Mesendoderm (in vitro differentiated cells): ENCODE results near the gene MAPK12.

ENCODE experiments used
- DNase-seq: peaks from one replicate; pipeline ENCODE4 v3.0.0; 2013
- H2AK5ac ChIP-seq: 2 replicates; pipeline ENCODE4 v1.6.1; 2013; ENCODE audit warnings: low read length, inconsistent platforms
- H2BK120ac ChIP-seq: 2 replicates; pipeline ENCODE4 v1.6.1; 2013; ENCODE audit warnings: low read depth, mild to moderate bottlenecking, low read length, moderate library complexity, mixed read lengths
- H2BK15ac ChIP-seq: replicated peaks from 2 replicates; pipeline ENCODE4 v1.6.1; 2013; ENCODE audit warnings: low read depth, mild to moderate bottlenecking, moderate library complexity
- H2BK5ac ChIP-seq: 2 replicates; pipeline ENCODE4 v1.6.1; 2013; ENCODE audit warnings: low read length, inconsistent platforms
- H3K18ac ChIP-seq: 2 replicates; pipeline ENCODE4 v1.6.1; 2013; ENCODE audit warnings: mild to moderate bottlenecking, low read length, mixed read lengths
- H3K23ac ChIP-seq: one replicate; pipeline ENCODE4 v1.6.1; 2013; ENCODE audit warnings: low read length
- H3K27ac ChIP-seq: 2 replicates; pipeline ENCODE4 v1.5.1; 2013; ENCODE audit warnings: low read depth, mild to moderate bottlenecking, inconsistent platforms, low read length, moderate library complexity
- H3K27me3 ChIP-seq: 2 replicates; pipeline ENCODE4 v1.6.1; 2013; ENCODE audit warnings: low read length, control low read depth, mild to moderate bottlenecking, inconsistent platforms; ENCODE audit not compliant: insufficient read depth, poor library complexity
- H3K36me3 ChIP-seq: 2 replicates; pipeline ENCODE4 v1.6.1; 2013; ENCODE audit warnings: low read length, inconsistent platforms; ENCODE audit not compliant: control insufficient read depth, insufficient read depth
- H3K4ac ChIP-seq: one replicate; pipeline ENCODE4 v1.6.1; 2013; ENCODE audit warnings: low read depth, mild to moderate bottlenecking, low read length, moderate library complexity
- H3K4me1 ChIP-seq: 2 replicates; pipeline ENCODE4 v1.6.1; 2013; ENCODE audit warnings: low read depth, low read length, inconsistent platforms; ENCODE audit not compliant: control insufficient read depth
- H3K4me2 ChIP-seq: 2 replicates; pipeline ENCODE4 v1.6.1; 2013; ENCODE audit warnings: low read length
- H3K4me3 ChIP-seq: 2 replicates; pipeline ENCODE4 v1.5.1; 2013; ENCODE audit warnings: mild to moderate bottlenecking, low read length
- H3K56ac ChIP-seq: one replicate; pipeline ENCODE4 v1.6.1; 2013; ENCODE audit warnings: low read length
- H3K79me1 ChIP-seq: 2 replicates; pipeline ENCODE4 v1.6.1; 2013; ENCODE audit warnings: low read length, inconsistent platforms
- H3K79me2 ChIP-seq: 2 replicates; pipeline ENCODE4 v1.6.1; 2013; ENCODE audit warnings: mild to moderate bottlenecking, low read length; ENCODE audit not compliant: control insufficient read depth, insufficient read depth
- H3K9ac ChIP-seq: 2 replicates; pipeline ENCODE4 v1.6.1; 2013; ENCODE audit warnings: low read length, inconsistent platforms
- H4K5ac ChIP-seq: one replicate; pipeline ENCODE4 v1.6.1; 2013; ENCODE audit warnings: low read length
- H4K8ac ChIP-seq: one replicate; pipeline ENCODE4 v1.6.1; 2013; ENCODE audit warnings: low read depth, mild to moderate bottlenecking, control low read depth, low read length, moderate library complexity
- WGBS: extraction: QIAGEN DNeasy Blood & Tissue Kit; methylation state at CpG from one replicate; pipeline ENCODE4 v1.1.7; 2013; ENCODE audit warnings: low lambda C conversion rate, missing lambda C conversion rate; ENCODE audit not compliant: insufficient coverage; ENCODE audit errors: extremely low coverage; 5-methylcytosine and 5-hydroxymethylcytosine counted together

MAPK12 gene

GRCh38 chr22:50216055-50216683 lies 45.3 kb downstream of the MAPK12 start:
- Histone ChIP-seq H3K4me1 (no peaks in the 10 kb centered on the region), H3K27me3 (no peaks in the 10 kb centered on the region), H2AK5ac (no peak overlapping the region), H3K79me2 (no peaks in the 10 kb centered on the region), H2BK5ac (no peak overlapping the region), H3K23ac (no peak overlapping the region), H3K36me3 (peaks cover 4% of the 10 kb centered on the region), H3K4me3 (no peak overlapping the region), H3K4me2 (no peak overlapping the region), H4K5ac (no peak overlapping the region), H3K27ac (no peak overlapping the region), H2BK120ac (no peak overlapping the region), H3K9ac (no peak overlapping the region), H2BK15ac (no peak overlapping the region), H3K18ac (no peak overlapping the region), H3K79me1 (peaks cover 1% of the 10 kb centered on the region), H4K8ac (no peak overlapping the region), H3K4ac (no peak overlapping the region), H3K56ac (no peak overlapping the region)
- no peak for DNase-seq
- no CpG with 5 or more reads among the region's 15 CpGs for WGBS

- no peak overlapping the region for H3K4ac ChIP-seq
- peaks cover 1% of the 10 kb centered on the region for H3K79me1 ChIP-seq
- no CpG with 5 or more reads among the region's 17 CpGs for WGBS
- no peaks in the 10 kb centered on the region for H3K27me3 ChIP-seq
- no peak overlapping the region for H2AK5ac ChIP-seq
- H3K56ac ChIP-seq, result no peak overlapping the region
- H2BK15ac ChIP-seq, result no peak overlapping the region
- no peaks in the 10 kb centered on the region for H3K79me2 ChIP-seq
- no peak overlapping the region for H3K4me3 ChIP-seq
- no peak overlapping the region for H4K8ac ChIP-seq
- H3K18ac ChIP-seq, result no peak overlapping the region
- peaks cover 5% of the 10 kb centered on the region for H3K36me3 ChIP-seq
- no peak overlapping the region for H3K23ac ChIP-seq
- H3K4me2 ChIP-seq, result no peak overlapping the region
- no peak overlapping the region for H3K27ac ChIP-seq
- no peak overlapping the region for H3K9ac ChIP-seq
- H3K4me1 ChIP-seq, result no peaks in the 10 kb centered on the region
- H2BK120ac ChIP-seq, result no peak overlapping the region
- H2BK5ac ChIP-seq, result no peak overlapping the region
- no peak for DNase-seq
- no peak overlapping the region for H4K5ac ChIP-seq
Observed at GRCh38 chr22:50215297-50216054, 46.0 kb downstream of the MAPK12 start.

DNA sequence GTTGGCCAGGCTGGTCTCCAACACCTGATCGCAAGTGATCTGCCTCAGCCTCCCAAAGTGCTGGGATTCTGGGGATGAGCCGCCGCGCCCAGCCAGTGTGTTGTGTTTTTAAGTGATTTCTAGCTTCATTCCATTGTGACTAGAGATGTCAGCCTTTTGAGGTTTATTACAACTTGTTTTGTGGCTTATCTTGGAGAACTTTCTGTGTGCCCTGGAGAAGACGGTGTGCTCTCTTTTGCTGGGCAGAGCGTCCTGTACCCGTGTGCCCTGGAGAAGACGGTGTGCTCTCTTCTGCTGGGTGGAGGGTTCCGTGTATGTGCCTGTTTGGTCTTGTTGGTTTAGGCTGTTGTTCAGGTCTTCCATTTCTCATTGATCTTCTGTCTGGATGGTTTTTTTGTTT lies 48.2 kb downstream of the MAPK12 start:
- Histone ChIP-seq H4K8ac (no peak overlapping the region), H2BK5ac (no peak overlapping the region), H3K79me2 (no peaks in the 10 kb centered on the region), H3K4me2 (no peak overlapping the region), H3K27ac (no peak overlapping the region), H3K4me3 (no peak overlapping the region), H3K18ac (no peak overlapping the region), H3K9ac (no peak overlapping the region), H3K4ac (no peak overlapping the region), H3K27me3 (no peaks in the 10 kb centered on the region), H3K4me1 (no peaks in the 10 kb centered on the region), H3K79me1 (peaks cover 1% of the 10 kb centered on the region), H3K23ac (no peak overlapping the region), H3K56ac (no peak overlapping the region), H2AK5ac (no peak overlapping the region), H2BK15ac (no peak overlapping the region), H3K36me3 (peaks cover 5% of the 10 kb centered on the region), H4K5ac (no peak overlapping the region), H2BK120ac (no peak overlapping the region)
- DNase-seq, result no peak
- WGBS, result no CpG with 5 or more reads among the region's 9 CpGs

DNA sequence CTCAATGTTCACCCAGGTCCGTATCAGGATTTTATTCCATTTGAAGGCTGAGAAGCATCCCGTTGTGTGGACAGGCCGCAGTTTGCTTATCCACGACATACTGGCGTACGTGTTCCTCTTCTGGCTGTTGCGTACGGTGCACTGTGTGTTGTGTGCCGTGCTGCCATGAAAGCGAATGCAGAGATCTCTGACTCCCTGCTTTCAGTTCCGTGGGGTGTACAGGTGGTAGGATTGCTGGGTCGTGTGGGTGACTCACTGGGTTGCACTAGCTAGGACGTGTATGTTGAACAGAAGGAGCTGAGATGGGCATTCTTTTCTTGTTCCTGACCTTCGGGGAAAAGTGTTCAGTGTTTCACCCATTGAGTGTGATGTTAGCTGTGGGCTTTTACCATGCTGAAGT lies 50.3 kb downstream of the MAPK12 start:
- Histone ChIP-seq H3K36me3 (peaks cover 3% of the 10 kb centered on the region), H2AK5ac (no peak overlapping the region)

DNA sequence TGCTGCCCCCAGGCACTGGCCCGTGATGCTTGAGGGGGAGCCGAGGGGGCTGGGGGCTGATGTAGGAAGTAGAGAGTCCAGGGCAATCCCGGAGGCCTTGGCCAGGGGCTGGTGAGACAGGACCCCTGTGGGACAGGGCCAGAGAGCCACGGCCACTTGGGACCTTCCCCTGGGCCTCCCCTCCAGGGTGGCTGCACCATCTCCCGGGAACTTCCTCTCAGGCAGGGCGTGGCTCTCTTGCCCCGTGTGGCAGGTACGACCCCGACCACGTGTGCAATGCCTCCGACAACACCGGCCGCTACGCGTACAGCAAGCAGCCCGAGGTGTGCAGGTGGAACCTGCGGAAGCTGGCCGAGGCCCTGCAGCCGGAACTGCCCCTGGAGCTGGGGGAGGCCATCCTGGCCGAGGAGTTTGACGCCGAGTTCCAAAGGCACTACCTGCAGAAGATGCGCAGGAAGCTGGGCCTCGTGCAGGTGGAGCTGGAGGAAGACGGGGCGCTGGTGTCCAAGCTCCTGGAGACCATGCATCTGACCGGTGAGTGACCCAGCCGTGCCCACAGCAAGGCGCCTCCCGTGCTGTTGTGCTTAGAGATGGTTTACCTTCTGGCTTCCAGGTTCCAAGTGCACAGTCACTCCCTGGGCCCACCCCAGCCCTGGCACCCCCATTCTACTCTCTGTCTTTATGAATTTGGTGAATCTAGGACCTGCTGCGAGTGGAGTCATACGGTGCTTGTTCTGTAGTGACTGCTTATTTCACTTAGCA lies 50.9 kb downstream of the MAPK12 start:
- Histone ChIP-seq H3K56ac (no peak overlapping the region), H2BK15ac (no peak overlapping the region), H2AK5ac (no peak overlapping the region), H4K8ac (no peak overlapping the region), H3K27ac (no peak overlapping the region), H3K79me2 (no peaks in the 10 kb centered on the region), H2BK120ac (no peak overlapping the region), H3K4me3 (no peak overlapping the region), H3K4me2 (no peak overlapping the region), H2BK5ac (no peak overlapping the region), H3K23ac (no peak overlapping the region), H3K9ac (no peak overlapping the region), H3K18ac (no peak overlapping the region), H3K4ac (no peak overlapping the region), H3K36me3 (peaks cover 2% of the 10 kb centered on the region), H3K27me3 (no peaks in the 10 kb centered on the region), H3K79me1 (peaks cover 1% of the 10 kb centered on the region), H3K4me1 (no peaks in the 10 kb centered on the region), H4K5ac (no peak overlapping the region)
- DNase-seq, result no peak
- no CpG with 5 or more reads among the region's 32 CpGs for WGBS

More for the DNA sequence above, 50.3 kb downstream of the MAPK12 start:
- no CpG with 5 or more reads among the region's 14 CpGs for WGBS
- H3K18ac ChIP-seq, result no peak overlapping the region
- no peaks in the 10 kb centered on the region for H3K27me3 ChIP-seq
- H4K8ac ChIP-seq, result no peak overlapping the region
- no peaks in the 10 kb centered on the region for H3K4me1 ChIP-seq
- H3K27ac ChIP-seq, result no peak overlapping the region
- no peak for DNase-seq
- no peak overlapping the region for H3K4me3 ChIP-seq
- H3K56ac ChIP-seq, result no peak overlapping the region
- no peak overlapping the region for H3K9ac ChIP-seq
- H4K5ac ChIP-seq, result no peak overlapping the region
- no peaks in the 10 kb centered on the region for H3K79me2 ChIP-seq
- H3K23ac ChIP-seq, result no peak overlapping the region
- H3K4ac ChIP-seq, result no peak overlapping the region
- H2BK5ac ChIP-seq, result no peak overlapping the region
- H3K79me1 ChIP-seq, result peaks cover 1% of the 10 kb centered on the region
- H3K4me2 ChIP-seq, result no peak overlapping the region
- no peak overlapping the region for H2BK15ac ChIP-seq
- no peak overlapping the region for H2BK120ac ChIP-seq
